ENCODE measurements around the gene EVI5L. TPM values are rescaled to one million over a fixed set of nuclear protein-coding genes. Genes with fewer than 3 reads are reported as not detected.

EVI5L gene
- total and polyA plus RNA-seq, 2 of the 13 experiments (the other 11 are each of a cell fraction or from before 2014, with no cell fraction given), result 1.7 to 2.4 TPM

DNA sequence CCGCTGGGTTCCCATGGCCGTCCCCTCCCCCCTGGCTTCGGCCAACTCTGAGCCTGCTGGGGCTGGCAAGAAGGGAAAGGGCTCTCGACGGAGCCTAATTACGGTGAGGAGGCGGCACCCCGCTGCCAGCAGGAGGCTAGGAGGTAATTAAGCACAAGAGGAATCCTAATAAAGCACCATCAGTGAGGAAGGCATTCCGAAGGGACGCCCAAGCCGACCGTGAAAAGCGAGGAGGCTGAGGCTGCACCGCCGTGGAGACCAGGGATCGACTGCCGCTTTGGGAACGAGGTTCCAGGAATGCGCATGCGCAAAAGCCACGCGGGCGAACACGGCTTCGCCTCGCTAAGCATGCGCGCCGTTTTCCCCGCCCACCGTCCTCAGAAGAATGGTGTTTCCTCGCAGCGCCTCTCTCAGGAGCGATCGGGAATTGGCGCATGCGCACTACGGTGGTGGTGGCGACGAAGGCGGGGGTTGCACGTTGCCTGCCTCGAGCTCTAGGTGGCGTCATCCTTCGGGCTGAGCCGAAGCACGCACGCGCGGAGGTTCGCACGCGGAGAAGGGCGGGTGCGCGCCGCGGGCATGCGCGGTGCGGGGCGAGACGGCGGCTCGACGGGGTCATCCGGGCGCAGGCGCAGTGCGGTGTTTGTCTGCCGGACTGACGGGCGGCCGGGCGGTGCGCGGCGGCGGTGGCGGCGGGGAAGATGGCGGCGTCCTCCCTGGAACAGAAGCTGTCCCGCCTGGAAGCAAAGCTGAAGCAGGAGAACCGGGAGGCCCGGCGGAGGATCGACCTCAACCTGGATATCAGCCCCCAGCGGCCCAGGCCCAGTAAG is 73.4 kb downstream of the EVI5L start, which contains the start of gene MAP2K7 (continued):
- TF ChIP-seq, protein P1, sequence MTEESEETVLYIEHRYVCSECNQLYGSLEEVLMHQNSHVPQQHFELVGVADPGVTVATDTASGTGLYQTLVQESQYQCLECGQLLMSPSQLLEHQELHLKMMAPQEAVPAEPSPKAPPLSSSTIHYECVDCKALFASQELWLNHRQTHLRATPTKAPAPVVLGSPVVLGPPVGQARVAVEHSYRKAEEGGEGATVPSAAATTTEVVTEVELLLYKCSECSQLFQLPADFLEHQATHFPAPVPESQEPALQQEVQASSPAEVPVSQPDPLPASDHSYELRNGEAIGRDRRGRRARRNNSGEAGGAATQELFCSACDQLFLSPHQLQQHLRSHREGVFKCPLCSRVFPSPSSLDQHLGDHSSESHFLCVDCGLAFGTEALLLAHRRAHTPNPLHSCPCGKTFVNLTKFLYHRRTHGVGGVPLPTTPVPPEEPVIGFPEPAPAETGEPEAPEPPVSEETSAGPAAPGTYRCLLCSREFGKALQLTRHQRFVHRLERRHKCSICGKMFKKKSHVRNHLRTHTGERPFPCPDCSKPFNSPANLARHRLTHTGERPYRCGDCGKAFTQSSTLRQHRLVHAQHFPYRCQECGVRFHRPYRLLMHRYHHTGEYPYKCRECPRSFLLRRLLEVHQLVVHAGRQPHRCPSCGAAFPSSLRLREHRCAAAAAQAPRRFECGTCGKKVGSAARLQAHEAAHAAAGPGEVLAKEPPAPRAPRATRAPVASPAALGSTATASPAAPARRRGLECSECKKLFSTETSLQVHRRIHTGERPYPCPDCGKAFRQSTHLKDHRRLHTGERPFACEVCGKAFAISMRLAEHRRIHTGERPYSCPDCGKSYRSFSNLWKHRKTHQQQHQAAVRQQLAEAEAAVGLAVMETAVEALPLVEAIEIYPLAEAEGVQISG (CRISPR knock-in tag; IDR thresholded peaks at IDR 0.05), result peak; percentile 87
- TF ChIP-seq, protein P2, sequence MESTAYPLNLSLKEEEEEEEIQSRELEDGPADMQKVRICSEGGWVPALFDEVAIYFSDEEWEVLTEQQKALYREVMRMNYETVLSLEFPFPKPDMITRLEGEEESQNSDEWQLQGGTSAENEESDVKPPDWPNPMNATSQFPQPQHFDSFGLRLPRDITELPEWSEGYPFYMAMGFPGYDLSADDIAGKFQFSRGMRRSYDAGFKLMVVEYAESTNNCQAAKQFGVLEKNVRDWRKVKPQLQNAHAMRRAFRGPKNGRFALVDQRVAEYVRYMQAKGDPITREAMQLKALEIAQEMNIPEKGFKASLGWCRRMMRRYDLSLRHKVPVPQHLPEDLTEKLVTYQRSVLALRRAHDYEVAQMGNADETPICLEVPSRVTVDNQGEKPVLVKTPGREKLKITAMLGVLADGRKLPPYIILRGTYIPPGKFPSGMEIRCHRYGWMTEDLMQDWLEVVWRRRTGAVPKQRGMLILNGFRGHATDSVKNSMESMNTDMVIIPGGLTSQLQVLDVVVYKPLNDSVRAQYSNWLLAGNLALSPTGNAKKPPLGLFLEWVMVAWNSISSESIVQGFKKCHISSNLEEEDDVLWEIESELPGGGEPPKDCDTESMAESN (CRISPR knock-in tag; conservative IDR thresholded peaks at IDR 0.05), result peak; percentile 92
- peak; percentile 56; the same call in 1 of the 2 replicates for TF ChIP-seq KMT2A (CRISPR knock-in tag; IDR thresholded peaks at IDR 0.05)
- TF ChIP-seq SIN3B (IDR thresholded peaks at IDR 0.05; ENCODE audit: low read length), result no peak
- peak; percentile 88; the same call in 1 of the 2 replicates for TF ChIP-seq REL (CRISPR knock-in tag; conservative IDR thresholded peaks at IDR 0.05)
- TF ChIP-seq ZNF12 (CRISPR knock-in tag; IDR thresholded peaks at IDR 0.05), result no peak
- peak; percentile 98 for TF ChIP-seq ERF (CRISPR knock-in tag; IDR thresholded peaks at IDR 0.05)
- TF ChIP-seq ZSCAN31 (CRISPR knock-in tag; IDR thresholded peaks at IDR 0.05; ENCODE audit: low read depth), result peak; percentile 82; the same call in 1 of the 2 replicates
- TF ChIP-seq HOXA3 (CRISPR knock-in tag; IDR thresholded peaks at IDR 0.05), result peak; percentile 91
- TF ChIP-seq ZFX (CRISPR knock-in tag; IDR thresholded peaks at IDR 0.05; ENCODE audit: low read depth), result peak; percentile 80
- peak; percentile 97 for TF ChIP-seq ZNF501 (CRISPR knock-in tag; IDR thresholded peaks at IDR 0.05)
- TF ChIP-seq AKAP8 (CRISPR knock-in tag; IDR thresholded peaks at IDR 0.05), result peak; percentile 72; the same call in 1 of the 2 replicates
- TF ChIP-seq ELF3 (CRISPR knock-in tag; IDR thresholded peaks at IDR 0.05), result peak; percentile 76
- peak; percentile 54; the same call in 1 of the 2 replicates for TF ChIP-seq JUND (CRISPR knock-in tag; IDR thresholded peaks at IDR 0.05)
- no peak for TF ChIP-seq ZNF83 (CRISPR knock-in tag; IDR thresholded peaks at IDR 0.05; ENCODE audit: borderline replicate concordance)
- TF ChIP-seq RBAK (CRISPR knock-in tag; IDR thresholded peaks at IDR 0.05), result no peak
- TF ChIP-seq ZNF317 (CRISPR knock-in tag; IDR thresholded peaks at IDR 0.05), result peak; percentile 46; the same call in 1 of the 2 replicates
- TF ChIP-seq, protein P3, sequence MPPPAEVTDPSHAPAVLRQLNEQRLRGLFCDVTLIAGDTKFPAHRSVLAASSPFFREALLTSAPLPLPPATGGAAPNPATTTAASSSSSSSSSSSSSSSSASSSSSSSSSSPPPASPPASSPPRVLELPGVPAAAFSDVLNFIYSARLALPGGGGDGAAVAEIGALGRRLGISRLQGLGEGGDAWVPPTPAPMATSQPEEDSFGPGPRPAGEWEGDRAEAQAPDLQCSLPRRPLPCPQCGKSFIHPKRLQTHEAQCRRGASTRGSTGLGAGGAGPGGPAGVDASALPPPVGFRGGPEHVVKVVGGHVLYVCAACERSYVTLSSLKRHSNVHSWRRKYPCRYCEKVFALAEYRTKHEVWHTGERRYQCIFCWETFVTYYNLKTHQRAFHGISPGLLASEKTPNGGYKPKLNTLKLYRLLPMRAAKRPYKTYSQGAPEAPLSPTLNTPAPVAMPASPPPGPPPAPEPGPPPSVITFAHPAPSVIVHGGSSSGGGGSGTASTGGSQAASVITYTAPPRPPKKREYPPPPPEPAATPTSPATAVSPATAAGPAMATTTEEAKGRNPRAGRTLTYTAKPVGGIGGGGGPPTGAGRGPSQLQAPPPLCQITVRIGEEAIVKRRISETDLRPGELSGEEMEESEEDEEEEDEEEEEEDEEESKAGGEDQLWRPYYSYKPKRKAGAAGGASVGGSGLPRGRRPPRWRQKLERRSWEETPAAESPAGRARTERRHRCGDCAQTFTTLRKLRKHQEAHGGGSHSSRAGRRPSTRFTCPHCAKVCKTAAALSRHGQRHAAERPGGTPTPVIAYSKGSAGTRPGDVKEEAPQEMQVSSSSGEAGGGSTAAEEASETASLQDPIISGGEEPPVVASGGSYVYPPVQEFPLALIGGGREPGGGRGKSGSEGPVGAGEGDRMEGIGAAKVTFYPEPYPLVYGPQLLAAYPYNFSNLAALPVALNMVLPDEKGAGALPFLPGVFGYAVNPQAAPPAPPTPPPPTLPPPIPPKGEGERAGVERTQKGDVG (CRISPR knock-in tag; IDR thresholded peaks at IDR 0.05; ENCODE audit: borderline replicate concordance), result peak; percentile 74; the same call in 1 of the 2 replicates
- peak; percentile 98 for TF ChIP-seq TAF1 (CRISPR knock-in tag; IDR thresholded peaks at IDR 0.05)
- TF ChIP-seq, protein P4, sequence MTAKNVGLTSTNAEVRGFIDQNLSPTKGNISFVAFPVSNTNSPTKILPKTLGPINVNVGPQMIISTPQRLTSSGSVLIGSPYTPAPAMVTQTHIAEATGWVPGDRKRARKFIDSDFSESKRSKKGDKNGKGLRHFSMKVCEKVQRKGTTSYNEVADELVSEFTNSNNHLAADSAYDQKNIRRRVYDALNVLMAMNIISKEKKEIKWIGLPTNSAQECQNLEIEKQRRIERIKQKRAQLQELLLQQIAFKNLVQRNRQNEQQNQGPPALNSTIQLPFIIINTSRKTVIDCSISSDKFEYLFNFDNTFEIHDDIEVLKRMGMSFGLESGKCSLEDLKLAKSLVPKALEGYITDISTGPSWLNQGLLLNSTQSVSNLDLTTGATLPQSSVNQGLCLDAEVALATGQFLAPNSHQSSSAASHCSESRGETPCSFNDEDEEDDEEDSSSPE (CRISPR knock-in tag; IDR thresholded peaks at IDR 0.05), result peak; percentile 93
- TF ChIP-seq SMAD3 (CRISPR knock-in tag; IDR thresholded peaks at IDR 0.05), result peak; percentile 89
